ENCODE measurements around the gene COL15A1. TPM values are rescaled to one million over a fixed set of nuclear protein-coding genes. Genes with fewer than 3 reads are reported as not detected.

Gene COL15A1
- total RNA-seq, 1 experiment from 2014 or later: not detected

DNA sequence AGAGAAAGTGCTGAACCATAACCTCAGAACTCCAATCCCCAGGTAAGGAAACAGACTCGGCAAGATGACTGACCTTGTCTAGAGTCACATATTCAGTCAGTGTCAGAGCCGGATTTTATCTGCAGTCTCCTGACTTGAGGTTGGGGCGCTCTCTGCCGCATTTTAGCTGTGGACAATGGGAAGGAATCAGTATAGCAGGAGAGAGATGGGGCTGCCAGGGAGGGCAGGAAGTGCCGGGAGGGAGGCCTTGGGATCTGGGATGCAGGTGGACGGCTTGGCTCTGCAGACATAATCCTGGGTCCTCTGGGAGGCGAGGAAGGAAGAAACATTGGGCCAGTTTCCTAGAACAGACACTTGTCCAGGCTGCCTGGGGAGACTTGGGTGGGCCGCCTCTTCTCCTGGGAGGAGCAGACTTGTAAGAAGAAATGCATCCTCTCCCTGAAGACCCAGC lies 39.7 kb upstream of the COL15A1 start:
- H4K5ac ChIP-seq (ENCODE audit: insufficient read length, low read depth, low read length): no peak overlapping the region
- Mint-ChIP-seq H3K4me3 (no peak overlapping the region), H3K27me3 (ENCODE audit: low read depth) (peaks cover 3% of the 10 kb centered on the region), H3K36me3 (ENCODE audit: insufficient read depth in 1 of 3, low read depth in 3 of 3) (no peaks in the 10 kb centered on the region), H3K9me3 (no peaks in the 10 kb centered on the region), H3K4me1 (peaks cover 0 to 2% of the 10 kb centered on the region in 2 experiments; a peak in 1 of 4 replicates), H3K27ac (no peak overlapping the region)
- no peak overlapping the region for H3K27ac ChIP-seq (ENCODE audit: insufficient read length, low read depth, low read length)
- H2BK12ac ChIP-seq (ENCODE audit: insufficient read length, low read depth, low read length): no peak overlapping the region
- H3K14ac ChIP-seq (ENCODE audit: insufficient read depth, low read length): no peak overlapping the region
- no peak overlapping the region for H2AFZ ChIP-seq (ENCODE audit: low read length)
- no peak overlapping the region for H2BK5ac ChIP-seq (ENCODE audit: insufficient read length, low read length)
- H3K79me2 ChIP-seq (ENCODE audit: insufficient read depth, low read length): no peaks in the 10 kb centered on the region
- H2BK120ac ChIP-seq (ENCODE audit: low read depth, low read length, poor library complexity, severe bottlenecking): no peak overlapping the region
- H2AK5ac ChIP-seq (ENCODE audit: insufficient read length, low read length): no peak overlapping the region
- no CpG with 5 or more reads among the region's 8 CpGs for WGBS (ENCODE audit: extremely low coverage, insufficient read length, low lambda C conversion rate)
- no peak overlapping the region for H3K56ac ChIP-seq (ENCODE audit: insufficient read length, low read depth, low read length)
- no peak overlapping the region for H3T11ph ChIP-seq (ENCODE audit: low read length)
- H3K79me1 ChIP-seq (ENCODE audit: insufficient read depth, low read depth, low read length, poor library complexity, severe bottlenecking): no peaks in the 10 kb centered on the region
- no peaks in the 10 kb centered on the region; the same call in 1 of the 2 replicates for H3K4me1 ChIP-seq (ENCODE audit: insufficient read depth, low read length)
- H3K18ac ChIP-seq (ENCODE audit: insufficient read length, low read depth, low read length): no peak overlapping the region
- no peak overlapping the region for H4K8ac ChIP-seq (replicated peaks; ENCODE audit: insufficient read length, low read depth, low read length)
- H3K4ac ChIP-seq (ENCODE audit: low read depth, low read length): no peak overlapping the region
- no peak overlapping the region for H3K23ac ChIP-seq (ENCODE audit: insufficient read length, low read depth, low read length)
- TF ChIP-seq, protein P1, sequence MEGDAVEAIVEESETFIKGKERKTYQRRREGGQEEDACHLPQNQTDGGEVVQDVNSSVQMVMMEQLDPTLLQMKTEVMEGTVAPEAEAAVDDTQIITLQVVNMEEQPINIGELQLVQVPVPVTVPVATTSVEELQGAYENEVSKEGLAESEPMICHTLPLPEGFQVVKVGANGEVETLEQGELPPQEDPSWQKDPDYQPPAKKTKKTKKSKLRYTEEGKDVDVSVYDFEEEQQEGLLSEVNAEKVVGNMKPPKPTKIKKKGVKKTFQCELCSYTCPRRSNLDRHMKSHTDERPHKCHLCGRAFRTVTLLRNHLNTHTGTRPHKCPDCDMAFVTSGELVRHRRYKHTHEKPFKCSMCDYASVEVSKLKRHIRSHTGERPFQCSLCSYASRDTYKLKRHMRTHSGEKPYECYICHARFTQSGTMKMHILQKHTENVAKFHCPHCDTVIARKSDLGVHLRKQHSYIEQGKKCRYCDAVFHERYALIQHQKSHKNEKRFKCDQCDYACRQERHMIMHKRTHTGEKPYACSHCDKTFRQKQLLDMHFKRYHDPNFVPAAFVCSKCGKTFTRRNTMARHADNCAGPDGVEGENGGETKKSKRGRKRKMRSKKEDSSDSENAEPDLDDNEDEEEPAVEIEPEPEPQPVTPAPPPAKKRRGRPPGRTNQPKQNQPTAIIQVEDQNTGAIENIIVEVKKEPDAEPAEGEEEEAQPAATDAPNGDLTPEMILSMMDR (conservative IDR thresholded peaks at IDR 0.05): no peak
- no peak overlapping the region for H3K4me2 ChIP-seq (ENCODE audit: insufficient read depth, insufficient read length, low read length)
- H2BK20ac ChIP-seq (ENCODE audit: low read depth, low read length, poor library complexity, severe bottlenecking): no peak overlapping the region
- no peaks in the 10 kb centered on the region for H3K9me3 ChIP-seq (ENCODE audit: control insufficient read depth, low read depth, low read length)
- DNase-seq: no peak
- no peak overlapping the region for H4K91ac ChIP-seq (ENCODE audit: insufficient read length, low read depth, low read length)
- no peaks in the 10 kb centered on the region for H3K23me2 ChIP-seq (ENCODE audit: insufficient read length, low read depth, low read length, poor library complexity, severe bottlenecking)
- no peaks in the 10 kb centered on the region for H4K20me1 ChIP-seq (ENCODE audit: control insufficient read depth, insufficient read depth, insufficient read length)
- H3K27me3 ChIP-seq (ENCODE audit: insufficient read depth, low read length): no peaks in the 10 kb centered on the region
- no peak overlapping the region for H2BK15ac ChIP-seq (ENCODE audit: low read depth, low read length)
- no peak overlapping the region for H3K9ac ChIP-seq (ENCODE audit: extremely low read depth, insufficient read length, low read length)
